HepG2 (cell line): ENCODE results near the gene HBM. TPM values are rescaled to one million over a fixed set of nuclear protein-coding genes. Genes with fewer than 3 reads are reported as not detected.

Experiments used
- DPF2 ChIP-seq: sonication (generic); formaldehyde crosslinking; IDR thresholded peaks from 2 replicates; pipeline ENCODE4 v1.4.0; 2020; ENCODE audit warnings: mild to moderate bottlenecking, low read depth, missing genetic modification reagents, borderline replicate concordance
- FOSL1 ChIP-seq: sonication (generic); formaldehyde crosslinking; IDR thresholded peaks from 2 replicates; pipeline ENCODE4 v1.9.0; 2021; ENCODE audit warnings: missing genetic modification reagents, borderline replicate concordance
- FOXO1 ChIP-seq: sonication (generic); formaldehyde crosslinking; IDR thresholded peaks from 2 replicates; pipeline ENCODE4 v1.4.0; 2020; ENCODE audit warnings: missing genetic modification reagents
- HDAC2 ChIP-seq: sonication (generic); formaldehyde crosslinking; IDR thresholded peaks from 2 replicates; pipeline ENCODE4 v1.4.0; 2020; ENCODE audit warnings: missing genetic modification reagents
- HOXA9 ChIP-seq: sonication (generic); formaldehyde crosslinking; IDR thresholded peaks from 2 replicates; pipeline ENCODE4 v1.8.1; 2022; ENCODE audit warnings: missing genetic modification reagents, mild to moderate bottlenecking, moderate library complexity, borderline replicate concordance
- MTA1 ChIP-seq: sonication (generic); formaldehyde crosslinking; IDR thresholded peaks from 2 replicates; pipeline ENCODE4 v1.4.0; 2020; ENCODE audit warnings: missing genetic modification reagents, mild to moderate bottlenecking, borderline replicate concordance
- PHF5A ChIP-seq: IDR thresholded peaks from one replicate; pipeline ENCODE4 v1.6.1; 2018; ENCODE audit warnings: low read depth, missing genetic modification reagents; ENCODE audit not compliant: unreplicated experiment
- SIN3B ChIP-seq: fragments of 150-350 bp; IDR thresholded peaks from 2 replicates; pipeline ENCODE4 v1.6.1; 2014; ENCODE audit warnings: low read length
- SIX4 ChIP-seq: sonication (generic); formaldehyde crosslinking; IDR thresholded peaks from 2 replicates; pipeline ENCODE4 v1.4.0; 2020; ENCODE audit warnings: missing genetic modification reagents
- SRF ChIP-seq: IDR thresholded peaks from 2 replicates; pipeline ENCODE4 v1.6.1; 2011; ENCODE audit warnings: mild to moderate bottlenecking, low read depth, low read length, moderate library complexity
- ZNF256 ChIP-seq: sonication (generic); formaldehyde crosslinking; conservative IDR thresholded peaks from 2 replicates; pipeline ENCODE4 v1.4.0; 2020; ENCODE audit warnings: missing genetic modification reagents
- ZNF274 ChIP-seq: sonication (generic); formaldehyde crosslinking; IDR thresholded peaks from 2 replicates; pipeline ENCODE4 v1.5.1; 2020; ENCODE audit warnings: mild to moderate bottlenecking, missing genetic modification reagents
- ZNF326 ChIP-seq: sonication (generic); formaldehyde crosslinking; IDR thresholded peaks from 2 replicates; pipeline ENCODE4 v1.4.0; 2020; ENCODE audit warnings: missing genetic modification reagents, borderline replicate concordance
- polyA plus RNA-seq, 8 experiments: library from polyadenylated mRNA; depleted of rRNA in 3 of 8; stranded (reverse) in 7 of 8; unstranded in 1 of 8; fragments of >200 nt; fragmentation: Illumina TruSeq in 4 of 8; extraction: Trizol in 4 of 8; gene quantifications; 2 replicates each; pipeline versions ENCODE4 v1.2.1 to v1.2.3, GENCODE V29; 2011 to 2016; ENCODE audit warnings: low read depth in 4 of 8, missing spikeins in 1 of 8, mixed read lengths in 1 of 8; ENCODE audit not compliant: insufficient read depth in 1 of 8
- total RNA-seq, 5 experiments: library from RNA; depleted of rRNA; stranded (reverse); fragments of >200 nt; fragmentation: Illumina TruSeq; extraction: Trizol; gene quantifications; 2 replicates each; pipeline ENCODE4 v1.2.3, GENCODE V29; 2016; ENCODE audit warnings: low read depth in 1 of 5
- TF ChIP-seq, protein P1 (sequence below): IDR thresholded peaks from 2 replicates; pipeline ENCODE4 v1.6.1; 2016; ENCODE audit warnings: low read depth, missing genetic modification reagents, missing compliant biosample characterization
- TF ChIP-seq, protein P2 (sequence below): sonication (generic); formaldehyde crosslinking; IDR thresholded peaks from 2 replicates; pipeline ENCODE4 v1.5.0; 2020; ENCODE audit warnings: missing genetic modification reagents
- TF ChIP-seq, protein P3 (sequence below): sonication (generic); formaldehyde crosslinking; IDR thresholded peaks from 2 replicates; pipeline ENCODE4 v1.4.0; 2020; ENCODE audit warnings: mild to moderate bottlenecking, missing genetic modification reagents
- TF ChIP-seq, protein P4 (sequence below): sonication (generic); formaldehyde crosslinking; IDR thresholded peaks from 2 replicates; pipeline ENCODE4 v1.4.0; 2020; ENCODE audit warnings: missing genetic modification reagents
- TF ChIP-seq, protein P5 (sequence below): IDR thresholded peaks from 2 replicates; pipeline ENCODE4 v1.6.1; 2018; ENCODE audit warnings: missing genetic modification reagents

HBM gene
- total and polyA plus RNA-seq, 2 of the 13 experiments (the other 11 are each of a cell fraction or from before 2014, with no cell fraction given): not detected

DNA sequence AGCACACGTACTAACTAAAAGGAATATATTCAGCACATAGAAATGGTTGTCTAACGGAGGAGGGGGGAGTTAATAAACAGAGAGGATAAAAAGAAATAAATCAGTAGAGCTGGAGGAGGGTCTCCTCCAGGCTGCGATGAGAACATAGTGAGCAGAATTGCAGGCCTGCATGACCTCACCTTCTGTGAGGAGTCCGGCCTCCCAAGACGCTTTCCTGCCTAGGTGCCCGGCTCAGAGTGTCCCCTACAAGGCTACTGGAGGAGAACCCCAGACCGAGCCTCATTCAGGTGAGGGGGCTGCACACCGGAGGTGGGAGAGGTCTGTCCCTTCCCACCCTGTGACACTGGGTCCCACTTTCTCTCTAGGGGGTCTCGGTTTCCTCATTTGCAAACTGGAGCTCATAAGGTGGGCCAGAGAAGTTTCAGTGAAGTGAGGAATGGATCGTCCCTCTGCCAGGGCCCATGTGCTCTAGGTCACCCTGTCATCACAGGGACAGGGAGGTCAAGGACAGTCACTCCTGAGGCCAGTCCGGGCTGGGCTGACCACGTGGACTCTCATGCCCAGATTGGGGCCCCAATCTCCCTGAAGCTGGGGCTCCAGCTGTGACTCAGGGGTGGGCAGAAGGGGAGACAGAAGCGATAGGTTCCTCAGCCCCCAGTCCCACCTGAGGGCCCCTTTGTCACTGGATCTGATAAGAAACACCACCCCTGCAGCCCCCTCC lies 3.3 kb upstream of the HBM start (continued):
- TF ChIP-seq, protein P1, sequence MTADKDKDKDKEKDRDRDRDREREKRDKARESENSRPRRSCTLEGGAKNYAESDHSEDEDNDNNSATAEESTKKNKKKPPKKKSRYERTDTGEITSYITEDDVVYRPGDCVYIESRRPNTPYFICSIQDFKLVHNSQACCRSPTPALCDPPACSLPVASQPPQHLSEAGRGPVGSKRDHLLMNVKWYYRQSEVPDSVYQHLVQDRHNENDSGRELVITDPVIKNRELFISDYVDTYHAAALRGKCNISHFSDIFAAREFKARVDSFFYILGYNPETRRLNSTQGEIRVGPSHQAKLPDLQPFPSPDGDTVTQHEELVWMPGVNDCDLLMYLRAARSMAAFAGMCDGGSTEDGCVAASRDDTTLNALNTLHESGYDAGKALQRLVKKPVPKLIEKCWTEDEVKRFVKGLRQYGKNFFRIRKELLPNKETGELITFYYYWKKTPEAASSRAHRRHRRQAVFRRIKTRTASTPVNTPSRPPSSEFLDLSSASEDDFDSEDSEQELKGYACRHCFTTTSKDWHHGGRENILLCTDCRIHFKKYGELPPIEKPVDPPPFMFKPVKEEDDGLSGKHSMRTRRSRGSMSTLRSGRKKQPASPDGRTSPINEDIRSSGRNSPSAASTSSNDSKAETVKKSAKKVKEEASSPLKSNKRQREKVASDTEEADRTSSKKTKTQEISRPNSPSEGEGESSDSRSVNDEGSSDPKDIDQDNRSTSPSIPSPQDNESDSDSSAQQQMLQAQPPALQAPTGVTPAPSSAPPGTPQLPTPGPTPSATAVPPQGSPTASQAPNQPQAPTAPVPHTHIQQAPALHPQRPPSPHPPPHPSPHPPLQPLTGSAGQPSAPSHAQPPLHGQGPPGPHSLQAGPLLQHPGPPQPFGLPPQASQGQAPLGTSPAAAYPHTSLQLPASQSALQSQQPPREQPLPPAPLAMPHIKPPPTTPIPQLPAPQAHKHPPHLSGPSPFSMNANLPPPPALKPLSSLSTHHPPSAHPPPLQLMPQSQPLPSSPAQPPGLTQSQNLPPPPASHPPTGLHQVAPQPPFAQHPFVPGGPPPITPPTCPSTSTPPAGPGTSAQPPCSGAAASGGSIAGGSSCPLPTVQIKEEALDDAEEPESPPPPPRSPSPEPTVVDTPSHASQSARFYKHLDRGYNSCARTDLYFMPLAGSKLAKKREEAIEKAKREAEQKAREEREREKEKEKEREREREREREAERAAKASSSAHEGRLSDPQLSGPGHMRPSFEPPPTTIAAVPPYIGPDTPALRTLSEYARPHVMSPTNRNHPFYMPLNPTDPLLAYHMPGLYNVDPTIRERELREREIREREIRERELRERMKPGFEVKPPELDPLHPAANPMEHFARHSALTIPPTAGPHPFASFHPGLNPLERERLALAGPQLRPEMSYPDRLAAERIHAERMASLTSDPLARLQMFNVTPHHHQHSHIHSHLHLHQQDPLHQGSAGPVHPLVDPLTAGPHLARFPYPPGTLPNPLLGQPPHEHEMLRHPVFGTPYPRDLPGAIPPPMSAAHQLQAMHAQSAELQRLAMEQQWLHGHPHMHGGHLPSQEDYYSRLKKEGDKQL: no peak
- TF ChIP-seq PHF5A (CRISPR knock-in tag) (no peak), FOXO1 (no peak), SRF (no peak), SIN3B (no peak), SIX4 (CRISPR knock-in tag) (no peak), DPF2 (no peak), ZNF256 (no peak), ZNF326 (CRISPR knock-in tag) (no peak), HDAC2 (CRISPR knock-in tag) (0 out of 2 replicates have a peak, but pooled peaks have one; percentile 25), ZNF274 (CRISPR knock-in tag) (no peak), MTA1 (peak; percentile 70; the same call in 1 of the 2 replicates), HOXA9 (no peak), FOSL1 (no peak)
- TF ChIP-seq, protein P2, sequence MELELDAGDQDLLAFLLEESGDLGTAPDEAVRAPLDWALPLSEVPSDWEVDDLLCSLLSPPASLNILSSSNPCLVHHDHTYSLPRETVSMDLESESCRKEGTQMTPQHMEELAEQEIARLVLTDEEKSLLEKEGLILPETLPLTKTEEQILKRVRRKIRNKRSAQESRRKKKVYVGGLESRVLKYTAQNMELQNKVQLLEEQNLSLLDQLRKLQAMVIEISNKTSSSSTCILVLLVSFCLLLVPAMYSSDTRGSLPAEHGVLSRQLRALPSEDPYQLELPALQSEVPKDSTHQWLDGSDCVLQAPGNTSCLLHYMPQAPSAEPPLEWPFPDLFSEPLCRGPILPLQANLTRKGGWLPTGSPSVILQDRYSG (CRISPR knock-in tag): no peak
- TF ChIP-seq, protein P3, sequence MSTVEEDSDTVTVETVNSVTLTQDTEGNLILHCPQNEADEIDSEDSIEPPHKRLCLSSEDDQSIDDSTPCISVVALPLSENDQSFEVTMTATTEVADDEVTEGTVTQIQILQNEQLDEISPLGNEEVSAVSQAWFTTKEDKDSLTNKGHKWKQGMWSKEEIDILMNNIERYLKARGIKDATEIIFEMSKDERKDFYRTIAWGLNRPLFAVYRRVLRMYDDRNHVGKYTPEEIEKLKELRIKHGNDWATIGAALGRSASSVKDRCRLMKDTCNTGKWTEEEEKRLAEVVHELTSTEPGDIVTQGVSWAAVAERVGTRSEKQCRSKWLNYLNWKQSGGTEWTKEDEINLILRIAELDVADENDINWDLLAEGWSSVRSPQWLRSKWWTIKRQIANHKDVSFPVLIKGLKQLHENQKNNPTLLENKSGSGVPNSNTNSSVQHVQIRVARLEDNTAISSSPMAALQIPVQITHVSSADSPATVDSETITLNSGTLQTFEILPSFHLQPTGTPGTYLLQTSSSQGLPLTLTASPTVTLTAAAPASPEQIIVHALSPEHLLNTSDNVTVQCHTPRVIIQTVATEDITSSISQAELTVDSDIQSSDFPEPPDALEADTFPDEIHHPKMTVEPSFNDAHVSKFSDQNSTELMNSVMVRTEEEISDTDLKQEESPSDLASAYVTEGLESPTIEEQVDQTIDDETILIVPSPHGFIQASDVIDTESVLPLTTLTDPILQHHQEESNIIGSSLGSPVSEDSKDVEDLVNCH (CRISPR knock-in tag): no peak
- TF ChIP-seq, protein P4, sequence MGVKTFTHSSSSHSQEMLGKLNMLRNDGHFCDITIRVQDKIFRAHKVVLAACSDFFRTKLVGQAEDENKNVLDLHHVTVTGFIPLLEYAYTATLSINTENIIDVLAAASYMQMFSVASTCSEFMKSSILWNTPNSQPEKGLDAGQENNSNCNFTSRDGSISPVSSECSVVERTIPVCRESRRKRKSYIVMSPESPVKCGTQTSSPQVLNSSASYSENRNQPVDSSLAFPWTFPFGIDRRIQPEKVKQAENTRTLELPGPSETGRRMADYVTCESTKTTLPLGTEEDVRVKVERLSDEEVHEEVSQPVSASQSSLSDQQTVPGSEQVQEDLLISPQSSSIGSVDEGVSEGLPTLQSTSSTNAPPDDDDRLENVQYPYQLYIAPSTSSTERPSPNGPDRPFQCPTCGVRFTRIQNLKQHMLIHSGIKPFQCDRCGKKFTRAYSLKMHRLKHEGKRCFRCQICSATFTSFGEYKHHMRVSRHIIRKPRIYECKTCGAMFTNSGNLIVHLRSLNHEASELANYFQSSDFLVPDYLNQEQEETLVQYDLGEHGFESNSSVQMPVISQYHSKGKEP (CRISPR knock-in tag): no peak
- TF ChIP-seq, protein P5, sequence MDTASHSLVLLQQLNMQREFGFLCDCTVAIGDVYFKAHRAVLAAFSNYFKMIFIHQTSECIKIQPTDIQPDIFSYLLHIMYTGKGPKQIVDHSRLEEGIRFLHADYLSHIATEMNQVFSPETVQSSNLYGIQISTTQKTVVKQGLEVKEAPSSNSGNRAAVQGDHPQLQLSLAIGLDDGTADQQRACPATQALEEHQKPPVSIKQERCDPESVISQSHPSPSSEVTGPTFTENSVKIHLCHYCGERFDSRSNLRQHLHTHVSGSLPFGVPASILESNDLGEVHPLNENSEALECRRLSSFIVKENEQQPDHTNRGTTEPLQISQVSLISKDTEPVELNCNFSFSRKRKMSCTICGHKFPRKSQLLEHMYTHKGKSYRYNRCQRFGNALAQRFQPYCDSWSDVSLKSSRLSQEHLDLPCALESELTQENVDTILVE (CRISPR knock-in tag): no peak
